Ovary (tissue), 3 donors: Measurements from ENCODE around the gene KATNB1.

Experiments used
- CTCF ChIP-seq, 3 donors: fragments of 450-650 bp in 2 of 3; fragments of 200-600 bp in 1 of 3; IDR thresholded peaks; one replicate each; pipeline versions ENCODE4 v1.5.1 to v1.8.0; 2016 to 2022; ENCODE audit warnings: antibody characterized with exemption in 3 of 3, mild to moderate bottlenecking in 1 of 3
- EP300 ChIP-seq: sonication (generic); formaldehyde crosslinking; IDR thresholded peaks from one replicate; pipeline ENCODE4 v1.6.1; 2017; ENCODE audit warnings: antibody characterized with exemption
- POLR2A ChIP-seq: fragments of 450-650 bp; IDR thresholded peaks from one replicate; pipeline ENCODE4 v1.6.1; 2017; ENCODE audit warnings: antibody characterized with exemption, mild to moderate bottlenecking, moderate library complexity
- donor health status: DM: no; HTN: no; CAD: no.

GRCh38 chr16:57690782-57691471 lies 44.6 kb upstream of the KATNB1 start:
- TF ChIP-seq CTCF (IDR thresholded peaks at IDR 0.05) (no peak), EP300 (no peak), POLR2A (no peak)
